ENCODE results near the gene TAF15.

- TF ChIP-seq, protein P1, sequence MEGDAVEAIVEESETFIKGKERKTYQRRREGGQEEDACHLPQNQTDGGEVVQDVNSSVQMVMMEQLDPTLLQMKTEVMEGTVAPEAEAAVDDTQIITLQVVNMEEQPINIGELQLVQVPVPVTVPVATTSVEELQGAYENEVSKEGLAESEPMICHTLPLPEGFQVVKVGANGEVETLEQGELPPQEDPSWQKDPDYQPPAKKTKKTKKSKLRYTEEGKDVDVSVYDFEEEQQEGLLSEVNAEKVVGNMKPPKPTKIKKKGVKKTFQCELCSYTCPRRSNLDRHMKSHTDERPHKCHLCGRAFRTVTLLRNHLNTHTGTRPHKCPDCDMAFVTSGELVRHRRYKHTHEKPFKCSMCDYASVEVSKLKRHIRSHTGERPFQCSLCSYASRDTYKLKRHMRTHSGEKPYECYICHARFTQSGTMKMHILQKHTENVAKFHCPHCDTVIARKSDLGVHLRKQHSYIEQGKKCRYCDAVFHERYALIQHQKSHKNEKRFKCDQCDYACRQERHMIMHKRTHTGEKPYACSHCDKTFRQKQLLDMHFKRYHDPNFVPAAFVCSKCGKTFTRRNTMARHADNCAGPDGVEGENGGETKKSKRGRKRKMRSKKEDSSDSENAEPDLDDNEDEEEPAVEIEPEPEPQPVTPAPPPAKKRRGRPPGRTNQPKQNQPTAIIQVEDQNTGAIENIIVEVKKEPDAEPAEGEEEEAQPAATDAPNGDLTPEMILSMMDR (optimal IDR thresholded peaks at IDR 0.05 in 1 of 3, IDR thresholded peaks at IDR 0.05 in 1 of 3, conservative IDR thresholded peaks at IDR 0.05 in 1 of 3; ENCODE audit: extremely low read depth in 1 of 3, insufficient read depth in 2 of 3, low read length in 3 of 3): no peak
- no peak for TF ChIP-seq EZH2 (IDR thresholded peaks at IDR 0.05; ENCODE audit: low read length)
Measured at GRCh38 chr17:35791681-35792350, 17.5 kb upstream of the TAF15 start.

Measured in keratinocyte (primary cell).